Measurements from ENCODE around the gene LILRB2. TPM values are rescaled to one million over a fixed set of nuclear protein-coding genes. Genes with fewer than 3 reads are reported as not detected.
"Not testable (repeated sequence)": the region's sequence is repeated elsewhere in the genome, so short reads cannot be mapped to it uniquely, and the experiment has no call there.

The LILRB2 gene
- total and polyA plus RNA-seq, 8 donors = 0.87 to 2.2 (median 1.2) TPM; not detected in 1

DNA sequence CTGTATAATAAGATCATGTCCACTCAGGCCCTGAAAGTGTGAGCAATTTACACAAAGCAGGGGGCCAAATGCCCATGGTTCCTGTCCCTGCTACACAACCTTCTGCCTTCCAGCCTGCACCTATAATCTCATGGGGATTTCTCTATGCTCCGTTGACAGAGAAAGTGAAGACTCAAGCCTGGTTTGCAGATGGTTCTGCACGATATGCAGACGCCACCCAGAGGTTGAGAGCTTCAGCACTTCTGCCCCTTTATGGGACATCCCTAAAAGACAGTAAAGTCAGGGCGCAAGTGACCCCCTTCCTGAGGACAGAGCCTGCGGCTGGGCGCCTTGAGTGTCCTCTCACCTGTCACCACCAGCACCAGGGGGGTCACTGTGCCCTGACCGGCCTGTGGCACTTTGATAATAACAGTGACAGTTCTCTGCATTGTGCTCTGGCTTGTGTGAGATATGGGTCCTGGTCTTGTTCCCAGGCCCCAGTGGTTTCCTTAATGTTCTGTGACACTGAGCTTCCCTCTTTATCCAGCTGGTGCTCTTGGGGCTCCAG, 16.9 kb upstream of the LILRB2 start:
- Histone ChIP-seq H3K27ac (no peak overlapping the region), H3K9me3 (peaks cover 0 to 10% (median 5%) of the 10 kb centered on the region in 4 donors), H3K4me3 (no peak overlapping the region), H3K27me3 (peaks cover 0 to 41% (median 5%) of the 10 kb centered on the region in 3 donors), H3K4me1 (no peaks in the 10 kb centered on the region), H3K36me3 (no peaks in the 10 kb centered on the region)
- no peak for DNase-seq
- WGBS, 5 donors = 36 to 49% (median 45%) methylated on average over 7 of the region's 7 CpGs
- intact Hi-C loops (cut with DNase I; ENCODE audit: low total_unique reads) = no loop called here
- TF ChIP-seq, protein P1, sequence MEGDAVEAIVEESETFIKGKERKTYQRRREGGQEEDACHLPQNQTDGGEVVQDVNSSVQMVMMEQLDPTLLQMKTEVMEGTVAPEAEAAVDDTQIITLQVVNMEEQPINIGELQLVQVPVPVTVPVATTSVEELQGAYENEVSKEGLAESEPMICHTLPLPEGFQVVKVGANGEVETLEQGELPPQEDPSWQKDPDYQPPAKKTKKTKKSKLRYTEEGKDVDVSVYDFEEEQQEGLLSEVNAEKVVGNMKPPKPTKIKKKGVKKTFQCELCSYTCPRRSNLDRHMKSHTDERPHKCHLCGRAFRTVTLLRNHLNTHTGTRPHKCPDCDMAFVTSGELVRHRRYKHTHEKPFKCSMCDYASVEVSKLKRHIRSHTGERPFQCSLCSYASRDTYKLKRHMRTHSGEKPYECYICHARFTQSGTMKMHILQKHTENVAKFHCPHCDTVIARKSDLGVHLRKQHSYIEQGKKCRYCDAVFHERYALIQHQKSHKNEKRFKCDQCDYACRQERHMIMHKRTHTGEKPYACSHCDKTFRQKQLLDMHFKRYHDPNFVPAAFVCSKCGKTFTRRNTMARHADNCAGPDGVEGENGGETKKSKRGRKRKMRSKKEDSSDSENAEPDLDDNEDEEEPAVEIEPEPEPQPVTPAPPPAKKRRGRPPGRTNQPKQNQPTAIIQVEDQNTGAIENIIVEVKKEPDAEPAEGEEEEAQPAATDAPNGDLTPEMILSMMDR (IDR thresholded peaks at IDR 0.05) = no peak
- TF ChIP-seq POLR2A (IDR thresholded peaks at IDR 0.05) = no peak
- no peak for TF ChIP-seq POLR2AphosphoS5 (IDR thresholded peaks at IDR 0.05)

DNA sequence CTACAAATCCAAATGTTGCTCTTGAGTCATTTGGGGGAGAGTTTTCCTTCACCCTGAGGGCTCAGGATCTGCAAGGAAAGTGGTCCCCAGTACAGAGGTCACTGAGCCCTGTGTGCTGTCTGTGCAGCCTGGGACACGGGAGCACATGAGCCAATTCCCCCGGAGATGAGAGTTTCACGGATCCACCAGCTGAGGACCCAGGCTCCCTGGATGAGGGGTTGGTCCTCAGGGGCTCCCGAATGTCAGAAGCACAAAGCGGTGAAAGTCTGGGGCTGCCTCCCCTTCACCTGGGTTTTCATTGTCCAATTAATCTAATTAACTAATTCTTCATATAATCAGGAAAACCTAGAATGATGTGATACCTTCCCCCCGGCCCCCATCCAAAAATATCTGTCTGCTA, 13.6 kb upstream of the LILRB2 start:
- H3K4me1 ChIP-seq = no peaks in the 10 kb centered on the region
- intact Hi-C loops (cut with DNase I; ENCODE audit: low total_unique reads) = no loop called here
- peaks cover 0 to 10% (median 5%) of the 10 kb centered on the region in 4 donors for H3K9me3 ChIP-seq
- H3K36me3 ChIP-seq = no peaks in the 10 kb centered on the region
- no peak for TF ChIP-seq EP300 (IDR thresholded peaks at IDR 0.05)
- no peak overlapping the region for H3K4me3 ChIP-seq
- no peak for DNase-seq
- no peak overlapping the region for H3K27ac ChIP-seq
- peaks cover 0 to 56% (median 5%) of the 10 kb centered on the region in 3 donors for H3K27me3 ChIP-seq
- WGBS, 5 donors = 75 to 92% (median 86%) methylated on average over 6 of the region's 6 CpGs

DNA sequence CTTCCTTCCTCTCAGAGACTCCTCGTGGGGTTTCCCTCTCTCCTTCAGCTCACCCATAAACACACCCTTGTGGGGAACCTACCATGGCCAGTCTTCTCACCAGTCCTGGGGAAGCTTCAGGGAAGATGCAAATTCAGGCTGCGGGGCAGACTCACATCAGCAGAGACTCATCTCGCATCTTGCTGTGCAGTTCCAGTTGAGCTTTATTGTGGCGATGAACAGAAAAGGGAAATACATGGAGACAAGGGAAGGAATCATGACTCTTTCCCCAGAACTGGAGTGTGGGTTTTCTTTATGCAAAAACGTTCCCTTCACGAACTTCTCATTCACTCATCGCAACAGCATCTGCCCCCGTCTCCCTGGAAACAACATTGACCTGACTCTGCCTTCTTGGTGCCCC, 8.2 kb upstream of the LILRB2 start:
- intact Hi-C loops (cut with DNase I; ENCODE audit: low total_unique reads); H3K4me3 ChIP-seq; H3K9me3 ChIP-seq; H3K4me1 ChIP-seq; DNase-seq; H3K27ac ChIP-seq; H3K36me3 ChIP-seq: not testable (repeated sequence)
- 58 to 74% (median 61%) methylated on average over 8 of the region's 8 CpGs for WGBS, 5 donors
- H3K27me3 ChIP-seq = peaks cover 0 to 31% (median 0%) of the 10 kb centered on the region in 3 donors

DNA sequence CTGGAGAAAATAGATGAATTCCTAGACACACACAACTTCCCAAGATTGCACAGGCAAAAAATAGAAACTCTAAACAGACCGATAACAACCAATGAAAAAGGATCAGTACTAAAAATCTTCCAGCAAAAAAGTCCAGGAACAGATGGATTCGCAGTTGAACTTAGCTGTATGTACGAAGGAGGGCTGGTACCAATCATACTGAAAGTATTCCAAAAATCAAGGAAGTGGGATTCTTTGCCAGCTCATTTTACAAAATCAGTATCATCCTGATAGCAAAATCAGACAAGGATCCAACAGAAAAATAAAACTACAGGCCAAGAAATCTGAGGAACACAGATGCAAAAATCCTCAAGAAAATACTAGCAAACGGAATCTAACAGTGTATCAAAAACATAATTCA, 6.5 kb upstream of the LILRB2 start:
- no peak overlapping the region for H3K27ac ChIP-seq
- WGBS, 5 donors = 65 to 77% (median 72%) methylated on average over 4 of the region's 4 CpGs
- H3K9me3 ChIP-seq = no peaks in the 10 kb centered on the region
- TF ChIP-seq, protein P1 (IDR thresholded peaks at IDR 0.05) = no peak
- TF ChIP-seq POLR2AphosphoS5 (IDR thresholded peaks at IDR 0.05) (no peak), EP300 (IDR thresholded peaks at IDR 0.05) (no peak), POLR2A (IDR thresholded peaks at IDR 0.05) (no peak)
- peaks cover 0 to 27% (median 0%) of the 10 kb centered on the region in 3 donors for H3K27me3 ChIP-seq
- intact Hi-C loops (cut with DNase I; ENCODE audit: low total_unique reads) = no loop called here
- no peak overlapping the region for H3K4me3 ChIP-seq
- no peaks in the 10 kb centered on the region for H3K36me3 ChIP-seq
- no peaks in the 10 kb centered on the region for H3K4me1 ChIP-seq
- no peak for DNase-seq

DNA sequence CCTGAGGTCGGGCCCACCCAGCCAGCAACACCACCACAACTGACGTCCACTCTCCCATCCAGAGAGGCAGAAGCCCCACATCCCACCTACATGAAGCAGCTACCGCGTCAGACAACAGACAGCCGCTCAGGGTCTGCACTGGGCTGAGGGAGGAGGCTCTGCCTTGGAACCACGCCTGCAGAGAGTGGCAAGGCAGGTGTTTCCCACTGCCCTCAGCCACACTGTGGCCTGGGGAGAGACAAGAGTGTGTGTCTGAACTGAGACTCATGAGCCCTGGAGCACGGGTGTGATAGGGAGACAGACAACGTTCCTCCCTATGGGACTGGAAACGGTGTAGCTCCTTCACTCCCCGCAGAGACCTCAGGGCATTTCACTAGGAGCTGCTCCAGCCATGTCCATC, 5.4 kb upstream of the LILRB2 start:
- H3K9me3 ChIP-seq; DNase-seq; intact Hi-C loops (cut with DNase I; ENCODE audit: low total_unique reads); H3K4me3 ChIP-seq; H3K36me3 ChIP-seq; H3K27ac ChIP-seq; H3K4me1 ChIP-seq: not testable (repeated sequence)
- 50 to 70% (median 60%) methylated on average over 2 to 10 of the region's 10 CpGs for WGBS, 5 donors
- peaks cover 0 to 32% (median 6%) of the 10 kb centered on the region in 3 donors for H3K27me3 ChIP-seq

DNA sequence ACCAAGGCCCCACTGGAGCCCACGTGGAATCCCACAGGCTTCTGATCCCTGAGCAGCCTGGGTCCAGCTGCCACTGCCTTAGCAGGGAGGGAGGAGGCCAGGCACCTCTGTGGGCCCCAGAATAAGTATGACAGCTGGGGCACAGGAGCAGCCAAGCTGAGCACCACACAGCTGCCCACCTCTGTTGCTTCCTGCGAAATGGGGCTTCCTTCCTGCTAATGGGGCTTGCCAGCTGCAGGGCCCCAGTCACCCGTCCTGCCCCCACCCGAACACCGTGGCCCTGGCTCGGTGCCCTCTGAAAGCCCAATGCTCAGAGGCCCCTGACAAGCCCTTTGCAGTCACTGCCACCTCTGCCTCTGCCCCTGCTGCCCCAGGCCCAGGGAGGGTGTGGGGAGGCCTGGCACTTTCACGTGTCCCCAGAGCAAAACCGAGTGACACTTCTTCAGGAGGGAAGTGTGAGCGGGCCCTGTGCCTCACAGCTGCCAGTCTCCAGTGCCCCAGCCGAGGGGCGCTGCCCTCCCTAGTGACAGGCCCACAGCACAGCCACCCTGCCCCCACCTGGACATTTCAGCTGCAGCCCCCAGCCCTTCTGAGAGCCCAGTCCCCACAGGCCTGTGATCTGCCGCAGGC, 4.6 kb upstream of the LILRB2 start:
- H3K4me3 ChIP-seq; H3K27ac ChIP-seq; H3K36me3 ChIP-seq; intact Hi-C loops (cut with DNase I; ENCODE audit: low total_unique reads); H3K4me1 ChIP-seq; DNase-seq; H3K9me3 ChIP-seq: not testable (repeated sequence)
- WGBS, 5 donors = 55 to 80% (median 62%) methylated on average over 2 to 11 of the region's 12 CpGs
- H3K27me3 ChIP-seq = peaks cover 0 to 29% (median 6%) of the 10 kb centered on the region in 3 donors

Data from stomach (tissue), 9 donors.